CD14-positive monocyte (primary cell): ENCODE measurements around the gene TDRD9. TPM values are rescaled to one million over a fixed set of nuclear protein-coding genes. Genes with fewer than 3 reads are reported as not detected.

ENCODE experiments used
- DNase-seq, 3 donors: peaks; one replicate each; pipeline ENCODE4 v3.0.0-alpha.2; 2011 to 2022
- H2AFZ ChIP-seq: 2 replicates; pipeline ENCODE4 v1.6.0; 2012; ENCODE audit warnings: mild to moderate bottlenecking, low read depth, low read length, inconsistent platforms; ENCODE audit not compliant: insufficient read depth, poor library complexity, severe bottlenecking
- H3K27ac ChIP-seq, 2 donors: 1 replicate in 1 of 2; 2 replicates in 1 of 2; pipeline ENCODE4 v1.5.1; 2012 to 2013; ENCODE audit warnings: low read length in 2 of 2, control low read depth in 1 of 2, inconsistent platforms in 1 of 2, low read depth in 1 of 2, mild to moderate bottlenecking in 1 of 2
- H3K27me3 ChIP-seq, 2 donors: one replicate each; pipeline versions ENCODE4 v1.6.0 to v1.6.1; 2011 to 2013; ENCODE audit warnings: low read length in 2 of 2; ENCODE audit not compliant: control insufficient read depth in 2 of 2, insufficient read depth in 2 of 2
- H3K36me3 ChIP-seq, 2 donors: replicated peaks in 1 of 2; 1 replicate in 1 of 2; 2 replicates in 1 of 2; pipeline versions ENCODE4 v1.5.1 to v1.6.1; 2012 to 2013; ENCODE audit warnings: low read length in 2 of 2, control low read depth in 1 of 2, inconsistent platforms in 1 of 2, mild to moderate bottlenecking in 1 of 2; ENCODE audit not compliant: insufficient read depth in 2 of 2, control insufficient read depth in 1 of 2
- H3K4me1 ChIP-seq, 2 donors: 1 replicate in 1 of 2; 2 replicates in 1 of 2; pipeline versions ENCODE4 v1.5.1 to v1.6.1; 2012 to 2013; ENCODE audit warnings: low read length in 2 of 2, control low read depth in 1 of 2, inconsistent platforms in 1 of 2, mild to moderate bottlenecking in 1 of 2, moderate library complexity in 1 of 2; ENCODE audit not compliant: insufficient read depth in 2 of 2, control insufficient read depth in 1 of 2
- H3K4me2 ChIP-seq: replicated peaks from 2 replicates; pipeline ENCODE3; 2012; ENCODE audit warnings: low read length, moderate library complexity, mild to moderate bottlenecking; ENCODE audit not compliant: poor library complexity, severe bottlenecking; ENCODE audit errors: extremely low read depth
- H3K4me3 ChIP-seq, 3 experiments: fragments of 200-600 bp in 1 of 3; sonication (generic) in 1 of 3; replicated peaks in 1 of 3; 1 replicate in 2 of 3; 2 replicates in 1 of 3; pipeline ENCODE4 v1.5.1; 2011 to 2013; ENCODE audit warnings: low read length in 3 of 3, mild to moderate bottlenecking in 3 of 3, control low read depth in 2 of 3, low read depth in 2 of 3, inconsistent platforms in 1 of 3, moderate library complexity in 1 of 3
- H3K79me2 ChIP-seq: 2 replicates; pipeline ENCODE4 v1.6.0; 2012; ENCODE audit warnings: mild to moderate bottlenecking, control low read depth, inconsistent platforms, low read length, moderate library complexity; ENCODE audit not compliant: insufficient read depth
- H3K9ac ChIP-seq: 2 replicates; pipeline ENCODE4 v1.6.0; 2017; ENCODE audit warnings: low read length, mild to moderate bottlenecking; ENCODE audit not compliant: insufficient read depth, poor library complexity, severe bottlenecking
- H3K9me3 ChIP-seq, 2 donors: replicated peaks in 1 of 2; 1 replicate in 1 of 2; 2 replicates in 1 of 2; pipeline versions ENCODE4 v1.5.1 to v1.6.1; 2012 to 2013; ENCODE audit warnings: low read length in 2 of 2, control low read depth in 1 of 2; ENCODE audit not compliant: control insufficient read depth in 1 of 2, insufficient read depth in 1 of 2
- H4K20me1 ChIP-seq: 2 replicates; pipeline ENCODE4 v1.6.0; 2012; ENCODE audit warnings: mild to moderate bottlenecking, low read length, control low read depth, moderate library complexity; ENCODE audit not compliant: insufficient read depth
- H3K27ac Mint-ChIP-seq, 7 donors: one replicate each; pipeline ENCODE4 v1.8.0; 2020; ENCODE audit warnings: mild to moderate bottlenecking in 7 of 7, mixed read lengths in 7 of 7, moderate library complexity in 6 of 7, inconsistent platforms in 2 of 7
- H3K27me3 Mint-ChIP-seq, 3 donors: one replicate each; pipeline ENCODE4 v1.8.0; 2021 to 2022; ENCODE audit warnings: low read depth in 3 of 3, mild to moderate bottlenecking in 3 of 3, mixed read lengths in 3 of 3, moderate library complexity in 3 of 3, inconsistent platforms in 1 of 3
- H3K36me3 Mint-ChIP-seq, 2 donors: one replicate each; pipeline ENCODE4 v1.8.0; 2020; ENCODE audit warnings: mixed read lengths in 2 of 2, inconsistent platforms in 1 of 2, mild to moderate bottlenecking in 1 of 2
- H3K4me1 Mint-ChIP-seq: one replicate; pipeline ENCODE4 v1.8.0; 2020; ENCODE audit warnings: mild to moderate bottlenecking, mixed read lengths
- H3K4me3 Mint-ChIP-seq, 2 donors: one replicate each; pipeline ENCODE4 v1.8.0; 2020; ENCODE audit warnings: mild to moderate bottlenecking in 2 of 2, mixed read lengths in 2 of 2, moderate library complexity in 1 of 2
- H3K9me3 Mint-ChIP-seq, 7 donors: one replicate each; pipeline ENCODE4 v1.8.0; 2020 to 2022; ENCODE audit warnings: mixed read lengths in 7 of 7, mild to moderate bottlenecking in 6 of 7, moderate library complexity in 6 of 7, inconsistent platforms in 2 of 7
- CTCF ChIP-seq: fragments of 200-600 bp; IDR thresholded peaks from one replicate; pipeline ENCODE4 v1.8.0; 2022; ENCODE audit warnings: antibody characterized with exemption, mild to moderate bottlenecking
- WGBS: methylation state at CpG from one replicate; pipeline ENCODE4 v1.1.5; 2013; ENCODE audit warnings: missing lambda C conversion rate; ENCODE audit not compliant: insufficient coverage; 5-methylcytosine and 5-hydroxymethylcytosine counted together
- intact Hi-C, 2 donors: fragments of 100-400 bp; cut with micrococcal nuclease; formaldehyde crosslinking; loops; one replicate each; pipeline versions ENCODE4 v1.15.0 to v1.15.1; 2023
- polyA plus RNA-seq, 3 donors: library from polyadenylated mRNA; depleted of rRNA in 1 of 3; unstranded in 2 of 3; stranded (reverse) in 1 of 3; fragments of 300-500 nt in 2 of 3; fragments of >200 nt in 1 of 3; fragmentation: Illumina TruSeq in 2 of 3; gene quantifications; 1 replicate in 2 of 3; 2 replicates in 1 of 3; pipeline ENCODE4 v1.2.3, GENCODE V29; 2012 to 2021

Gene TDRD9
- polyA plus RNA-seq, 3 donors: 7.6 to 12.1 (median 11.8) TPM

- peaks cover 25% of the 10 kb centered on the region for H3K79me2 ChIP-seq
- peaks cover 23% of the 10 kb centered on the region for H4K20me1 ChIP-seq
- H3K27ac Mint-ChIP-seq: peak overlapping the region in 2 of 7 donors; percentile 3 to 42
- H3K27ac ChIP-seq: no peak overlapping the region
- no peak for DNase-seq
- no peak overlapping the region for H3K4me2 ChIP-seq
- H3K27me3 Mint-ChIP-seq: peaks cover 0 to 5% (median 0%) of the 10 kb centered on the region in 3 donors
- H3K36me3 Mint-ChIP-seq: peaks cover 0 to 3% of the 10 kb centered on the region in 2 donors
- no peak overlapping the region for H3K4me3 Mint-ChIP-seq
- H3K9ac ChIP-seq: no peak overlapping the region
- no peak overlapping the region for H3K4me3 ChIP-seq
- H3K4me1 ChIP-seq: peaks cover 36 to 46% of the 10 kb centered on the region in 2 donors
- WGBS: 0% methylated on average over 4 of the region's 6 CpGs
- TF ChIP-seq CTCF: no peak
- intact Hi-C loops: loop anchor here in 1 of 2 donors (5.0 kb wide), 1 partner anchor 33 kb away; no protein-coding TSS in a partner anchor
- H3K27me3 ChIP-seq: no peaks in the 10 kb centered on the region
- H3K4me1 Mint-ChIP-seq: peaks cover 38% of the 10 kb centered on the region
- no peaks in the 10 kb centered on the region for H3K36me3 ChIP-seq
- peaks cover 0 to 5% (median 3%) of the 10 kb centered on the region in 7 donors for H3K9me3 Mint-ChIP-seq
- H3K9me3 ChIP-seq: no peaks in the 10 kb centered on the region
- H2AFZ ChIP-seq: no peak overlapping the region
Observed at GRCh38 chr14:103923863-103924262, 4.4 kb upstream of the TDRD9 start.

GRCh38 chr14:103925316-103925715, 2.9 kb upstream of the TDRD9 start:
- DNase-seq: no peak
- peaks cover 10% of the 10 kb centered on the region for H3K79me2 ChIP-seq
- H3K4me2 ChIP-seq: no peak overlapping the region
- Mint-ChIP-seq H3K4me3 (no peak overlapping the region), H3K4me1 (peaks cover 44% of the 10 kb centered on the region), H3K36me3 (peaks cover 0 to 3% of the 10 kb centered on the region in 2 donors), H3K27me3 (peaks cover 0 to 5% (median 2%) of the 10 kb centered on the region in 3 donors), H3K9me3 (peaks cover 0 to 5% (median 3%) of the 10 kb centered on the region in 7 donors), H3K27ac (peak overlapping the region in 4 of 7 donors; percentile 24 to 77 (median 66))
- H3K9me3 ChIP-seq: no peaks in the 10 kb centered on the region
- H2AFZ ChIP-seq: peak overlapping the region; percentile 29
- H4K20me1 ChIP-seq: peaks cover 9% of the 10 kb centered on the region
- intact Hi-C loops: no loop called here
- no peak overlapping the region for H3K9ac ChIP-seq
- H3K27me3 ChIP-seq: no peaks in the 10 kb centered on the region
- H3K36me3 ChIP-seq: no peaks in the 10 kb centered on the region
- WGBS: 23% methylated on average over 5 of the region's 5 CpGs
- H3K4me1 ChIP-seq: peaks cover 44 to 53% of the 10 kb centered on the region in 2 donors
- H3K27ac ChIP-seq: no peak overlapping the region
- no peak overlapping the region for H3K4me3 ChIP-seq
- TF ChIP-seq CTCF: no peak
